GM19193 (cell line): ENCODE measurements around the gene ITGB5.

Experiments
- POLR2A ChIP-seq: IDR thresholded peaks from 4 replicates; pipeline ENCODE4 v1.6.1; 2011; ENCODE audit not compliant: insufficient read depth, insufficient read length; ENCODE audit errors: extremely low read depth

The ITGB5 gene

DNA sequence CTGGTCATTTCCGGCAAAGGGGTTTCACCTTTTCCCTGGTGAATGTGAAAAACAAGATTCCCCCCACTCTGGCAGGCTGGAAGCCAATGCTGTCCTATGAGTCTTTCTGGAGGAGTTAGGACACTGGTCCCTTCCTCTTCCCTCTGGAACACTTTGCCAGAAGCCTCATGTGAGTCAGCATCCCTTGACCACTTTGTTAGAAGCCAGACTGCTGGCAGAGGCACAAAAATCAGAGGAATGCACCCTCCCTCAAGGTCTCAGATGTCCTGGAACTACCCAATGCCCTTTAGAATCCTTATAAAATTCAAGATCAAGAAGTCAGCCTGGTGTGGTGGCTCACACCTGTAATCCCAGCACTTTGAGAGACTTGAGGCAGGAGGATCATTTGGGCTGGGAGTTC, 26.6 kb downstream of the ITGB5 start:
- TF ChIP-seq POLR2A = no peak

DNA sequence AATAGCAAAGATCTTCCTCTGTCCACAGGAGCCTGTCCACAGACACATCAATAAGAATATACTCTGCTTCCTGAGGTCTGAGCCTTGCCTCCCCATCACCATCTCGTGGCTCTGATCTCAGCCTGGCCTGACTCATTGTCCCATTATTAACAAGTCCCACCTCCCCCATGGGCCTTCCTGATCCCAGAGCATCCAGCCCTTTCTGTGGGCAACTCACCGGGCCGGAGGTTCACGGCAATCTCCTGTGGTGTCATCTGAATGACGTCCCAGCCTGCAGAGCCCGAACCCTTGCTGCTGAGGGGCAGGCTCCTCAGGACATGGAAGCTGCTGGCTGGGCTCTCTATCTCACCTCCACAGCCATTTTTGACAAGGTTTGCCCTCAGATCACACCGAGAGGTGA, 28.1 kb downstream of the ITGB5 start:
- TF ChIP-seq POLR2A = no peak

DNA sequence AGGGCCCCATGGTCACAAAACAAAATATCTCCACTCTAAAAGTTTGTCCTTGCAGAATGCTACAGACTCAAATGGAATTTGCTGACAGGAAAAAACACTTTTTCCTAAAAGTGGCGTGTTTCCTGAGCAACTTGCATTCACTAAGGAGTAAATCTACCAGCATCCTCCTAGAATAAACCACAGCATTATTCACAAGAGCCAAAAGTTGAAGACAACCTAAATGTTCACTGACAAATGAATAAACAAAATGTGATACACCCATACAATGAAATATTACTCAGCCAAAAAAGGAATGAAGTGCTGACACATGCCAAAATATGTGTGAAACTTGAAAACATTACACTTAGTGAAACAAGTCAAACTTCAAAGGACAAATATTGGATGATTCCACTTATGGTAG, 28.9 kb downstream of the ITGB5 start:
- no peak for TF ChIP-seq POLR2A

DNA sequence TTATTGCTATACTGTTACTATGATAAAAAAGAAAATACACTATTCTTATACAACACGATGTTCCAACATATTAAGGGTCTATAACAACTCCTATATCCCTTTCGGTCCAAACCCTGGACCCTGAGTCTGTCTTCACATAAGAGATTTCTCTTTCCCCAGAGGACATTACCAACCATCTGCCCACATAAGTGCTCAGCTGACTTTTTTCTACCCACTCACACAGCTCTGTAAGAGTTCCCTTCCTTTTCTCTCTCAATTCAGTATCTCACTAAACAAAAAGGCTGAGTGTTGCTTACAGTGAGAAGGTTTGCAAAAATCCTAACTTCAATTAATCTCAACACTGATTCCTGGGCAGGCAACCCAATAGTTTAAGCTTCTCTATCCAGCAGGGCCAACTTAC, 30.5 kb downstream of the ITGB5 start:
- TF ChIP-seq POLR2A = no peak

DNA sequence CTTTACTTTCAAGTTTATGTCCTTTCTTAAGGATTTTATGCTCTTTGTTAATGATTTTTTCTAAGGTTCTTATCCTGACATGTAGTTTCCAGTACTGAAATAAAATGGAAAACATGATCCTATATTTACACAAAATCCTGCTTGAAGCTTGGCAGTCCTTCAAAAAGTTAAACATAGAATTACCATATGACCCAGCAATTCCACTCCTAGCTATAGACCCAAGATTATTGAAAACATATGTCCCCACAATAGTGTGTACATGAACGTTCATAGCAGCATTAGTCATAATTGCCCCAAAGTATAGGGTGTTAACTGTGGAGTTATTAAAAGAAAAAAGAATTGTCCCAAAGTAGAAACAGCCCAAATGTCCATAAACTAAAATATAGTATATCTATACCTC, 33.2 kb downstream of the ITGB5 start:
- TF ChIP-seq POLR2A = no peak

DNA sequence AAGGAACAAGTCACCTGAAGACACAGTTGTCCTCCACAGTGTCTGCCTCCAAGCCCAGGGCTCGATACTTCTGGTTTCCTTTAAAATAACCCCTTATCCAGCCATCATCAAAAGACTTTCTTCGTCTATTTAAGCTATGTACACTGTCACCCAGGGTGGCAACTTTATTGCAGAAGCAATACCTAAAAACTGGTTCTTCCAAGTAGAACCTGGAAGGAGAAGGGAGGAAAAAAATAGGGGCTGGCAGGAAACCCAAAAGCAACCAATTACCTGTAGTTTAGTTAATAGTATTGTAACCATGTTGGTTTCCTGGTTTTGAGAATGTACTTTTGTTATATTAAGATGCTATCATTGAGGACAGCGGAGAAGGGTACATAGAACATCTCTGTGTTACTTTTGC, 33.7 kb downstream of the ITGB5 start:
- TF ChIP-seq POLR2A = no peak

DNA sequence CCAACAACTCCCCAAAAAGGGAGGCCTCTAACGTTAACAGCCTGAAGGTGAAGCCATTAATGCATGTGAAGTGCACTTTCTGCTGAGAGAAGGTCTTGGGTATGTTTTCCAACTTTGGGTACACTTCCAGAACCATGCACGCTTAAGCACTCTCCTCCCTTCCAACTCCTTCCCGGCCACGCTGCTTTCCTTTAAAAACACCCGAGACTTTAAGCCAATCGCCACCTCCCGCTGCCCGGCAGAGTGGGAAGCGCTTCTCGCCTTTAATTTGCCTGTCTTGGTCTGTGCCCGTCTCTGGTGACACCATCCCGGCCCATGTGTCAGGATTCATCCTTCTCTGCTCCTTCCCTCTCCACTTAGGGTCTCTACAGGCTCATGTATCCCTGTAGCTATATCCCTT, 35.3 kb downstream of the ITGB5 start:
- no peak for TF ChIP-seq POLR2A

DNA sequence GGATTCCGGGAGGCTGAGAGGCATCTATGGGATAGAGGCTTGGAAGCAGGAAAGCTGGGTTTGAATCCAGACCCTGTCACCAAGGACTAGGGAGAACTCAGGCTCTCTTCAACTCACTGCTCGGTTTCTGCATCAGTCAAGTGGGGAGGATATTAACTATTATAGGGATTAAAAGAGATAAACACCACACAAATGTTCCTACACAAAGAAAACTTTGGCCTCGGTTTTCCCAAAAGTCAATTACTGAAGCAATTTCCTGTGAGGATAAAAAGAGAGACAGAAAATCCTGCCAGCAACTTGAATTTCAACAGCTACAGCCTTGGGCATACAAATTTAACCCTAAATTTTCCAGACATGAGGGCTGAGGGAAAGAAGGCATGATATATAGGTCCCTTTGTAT, 36.0 kb downstream of the ITGB5 start:
- no peak for TF ChIP-seq POLR2A

DNA sequence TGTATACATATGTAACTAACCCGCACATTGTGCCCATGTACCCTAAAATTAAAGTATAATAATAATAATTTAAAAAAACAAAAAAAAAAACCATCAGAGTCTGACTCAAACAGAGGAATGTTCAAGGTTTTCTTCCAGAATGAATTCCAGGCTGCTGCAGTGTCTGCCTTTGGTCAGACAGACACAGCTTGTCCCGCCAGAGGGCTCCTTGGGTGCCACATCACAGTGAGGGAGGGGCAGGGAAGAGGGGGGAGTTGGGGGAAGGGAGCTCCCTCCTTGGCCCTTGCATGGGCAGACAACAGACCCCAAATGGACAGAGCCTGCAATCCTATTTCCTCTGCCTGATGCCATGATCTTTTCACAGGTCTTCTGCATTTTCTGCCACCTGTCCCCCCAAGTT, 36.5 kb downstream of the ITGB5 start:
- no peak for TF ChIP-seq POLR2A

DNA sequence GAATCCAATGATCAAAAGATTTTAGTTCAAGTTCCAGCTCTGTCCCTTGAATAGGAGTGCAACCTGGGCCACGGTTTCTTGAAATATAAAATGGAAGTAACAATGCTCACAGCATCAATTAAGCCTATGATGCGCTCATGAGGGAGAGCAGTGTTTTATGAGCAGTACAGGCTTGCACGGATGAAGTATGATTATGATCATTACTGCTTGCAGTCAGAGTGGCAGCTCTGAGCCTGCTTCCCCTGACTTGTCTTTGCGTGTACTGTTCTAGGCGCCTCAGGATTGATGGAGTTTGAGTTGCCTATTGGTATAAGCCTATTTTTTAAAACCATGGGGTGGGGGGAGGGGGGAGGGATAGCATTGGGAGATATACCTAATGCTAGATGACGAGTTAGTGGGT, 37.0 kb downstream of the ITGB5 start:
- TF ChIP-seq POLR2A = no peak

DNA sequence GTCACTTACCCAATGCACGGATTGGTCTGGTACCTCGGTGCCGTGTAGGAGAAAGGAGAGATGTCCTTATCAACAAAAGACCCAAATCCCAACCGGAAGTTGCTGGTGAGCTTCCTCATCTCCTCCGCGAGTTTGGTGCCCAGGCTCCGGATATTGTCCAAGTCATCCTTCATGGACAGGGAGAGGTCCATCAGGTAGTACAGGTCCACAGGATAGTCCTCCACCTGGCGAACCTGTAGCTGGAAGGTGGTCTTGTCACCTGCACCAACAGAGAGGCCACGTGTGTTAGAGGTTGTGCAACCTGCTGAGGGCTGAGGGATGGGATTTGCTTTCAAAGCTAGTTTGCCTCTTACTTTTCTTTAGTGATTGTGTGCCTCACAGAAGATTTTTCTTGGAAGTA, 38.9 kb downstream of the ITGB5 start:
- TF ChIP-seq POLR2A = no peak

DNA sequence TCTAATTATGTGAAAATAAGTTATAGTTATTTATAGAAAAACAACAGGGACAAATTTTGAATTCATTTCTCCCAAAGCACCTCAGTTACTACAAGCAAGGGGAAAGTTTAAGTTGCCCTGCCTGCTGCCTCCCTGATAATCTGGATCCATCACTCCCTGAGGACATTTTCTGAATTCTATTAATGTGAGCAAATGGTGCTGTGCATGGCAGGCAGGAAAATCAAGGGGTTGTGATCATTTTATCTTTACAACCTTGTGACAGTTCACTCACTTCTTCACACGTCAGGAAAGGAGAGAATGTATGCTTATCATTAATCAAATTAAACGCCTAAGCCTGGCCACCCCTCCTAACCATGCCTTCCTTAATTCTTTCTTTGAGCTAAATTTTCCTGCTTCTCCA, 39.3 kb downstream of the ITGB5 start:
- TF ChIP-seq POLR2A = no peak

DNA sequence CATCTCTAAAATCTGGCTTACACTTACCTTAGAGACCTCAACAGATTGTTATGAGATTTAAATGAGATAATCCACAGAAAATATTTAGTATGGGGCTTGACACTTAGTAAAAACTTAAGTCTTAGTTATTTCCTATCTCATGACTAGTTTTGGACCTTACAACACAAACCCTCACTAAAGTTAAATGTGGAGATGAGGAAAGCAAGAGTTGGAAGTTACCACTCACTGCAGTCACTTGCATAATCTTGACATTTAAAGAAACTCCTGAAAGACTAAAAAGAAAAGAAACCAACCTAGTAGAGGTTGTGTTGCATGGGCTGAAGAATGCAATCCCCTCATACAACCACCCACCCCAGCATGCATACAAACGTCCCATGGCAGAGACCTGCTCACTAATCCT, 40.1 kb downstream of the ITGB5 start:
- no peak for TF ChIP-seq POLR2A

DNA sequence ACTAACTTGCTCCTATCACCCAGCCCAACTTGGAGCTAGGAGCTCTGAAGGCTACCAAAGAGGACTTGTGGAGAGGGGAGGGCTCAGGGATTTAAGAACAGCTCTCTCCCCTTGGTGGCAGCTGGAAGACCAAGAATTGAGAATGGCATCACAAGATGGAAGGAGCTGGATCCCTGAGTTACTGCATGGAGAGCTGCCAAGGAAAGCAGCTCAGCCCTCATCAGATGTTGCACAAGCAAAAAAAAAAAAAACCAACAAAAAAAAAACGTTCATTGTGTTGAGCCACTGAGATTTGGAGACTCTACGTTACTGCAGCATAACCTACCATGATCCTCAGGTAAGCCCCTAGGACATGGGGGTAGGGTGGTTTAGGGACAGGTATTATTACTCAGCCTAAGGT, 41.0 kb downstream of the ITGB5 start:
- no peak for TF ChIP-seq POLR2A

DNA sequence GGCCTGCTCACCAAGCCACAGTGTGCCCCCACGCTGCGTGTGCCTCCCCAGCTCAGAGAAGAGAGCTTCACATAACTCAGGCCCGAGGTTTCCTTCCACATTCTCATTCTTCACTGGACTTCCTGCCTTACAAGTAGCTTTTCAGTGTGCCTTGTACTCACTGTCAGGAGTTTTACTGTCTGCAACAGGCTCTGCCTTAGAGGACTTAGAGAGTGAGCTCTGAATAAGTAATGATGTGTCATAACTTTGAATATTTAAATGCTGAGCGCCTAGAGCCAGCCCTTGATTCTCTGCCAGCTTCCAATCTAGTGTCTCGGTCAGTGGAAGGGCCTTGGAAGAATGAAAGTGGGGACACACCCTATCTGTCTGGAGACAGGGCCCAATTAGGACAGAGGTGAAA, 41.8 kb downstream of the ITGB5 start:
- no peak for TF ChIP-seq POLR2A

DNA sequence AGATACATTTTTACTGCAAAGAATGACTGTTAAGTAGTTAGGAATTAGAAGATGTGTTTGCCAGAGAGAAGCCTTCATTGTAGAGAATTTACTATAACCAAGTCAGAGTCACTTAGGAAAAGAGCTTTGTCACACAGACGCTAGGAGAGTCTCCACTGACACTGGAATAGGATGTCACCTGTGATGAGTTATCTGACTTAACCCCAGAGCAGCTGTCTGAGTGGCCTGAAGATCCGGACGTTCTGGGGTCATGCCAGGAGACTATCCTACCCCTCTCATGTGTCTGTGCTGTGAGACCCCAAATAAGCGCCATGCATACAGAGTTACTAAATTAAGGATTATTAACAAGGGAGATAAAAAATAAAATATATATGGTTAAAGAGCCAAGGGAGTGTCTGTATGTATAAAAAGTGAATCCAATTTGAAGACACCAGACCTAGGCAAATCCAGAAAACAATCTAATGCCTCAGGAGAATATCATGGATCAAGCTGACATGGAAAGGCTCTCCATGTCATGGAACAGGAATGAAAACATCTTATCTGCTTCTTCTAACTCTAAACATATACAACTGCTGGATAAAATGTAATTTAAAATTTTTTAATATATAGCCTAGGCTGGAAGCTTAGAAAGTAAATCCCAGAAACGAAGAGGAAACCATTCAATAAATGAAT, 43.5 kb downstream of the ITGB5 start:
- TF ChIP-seq POLR2A = no peak

DNA sequence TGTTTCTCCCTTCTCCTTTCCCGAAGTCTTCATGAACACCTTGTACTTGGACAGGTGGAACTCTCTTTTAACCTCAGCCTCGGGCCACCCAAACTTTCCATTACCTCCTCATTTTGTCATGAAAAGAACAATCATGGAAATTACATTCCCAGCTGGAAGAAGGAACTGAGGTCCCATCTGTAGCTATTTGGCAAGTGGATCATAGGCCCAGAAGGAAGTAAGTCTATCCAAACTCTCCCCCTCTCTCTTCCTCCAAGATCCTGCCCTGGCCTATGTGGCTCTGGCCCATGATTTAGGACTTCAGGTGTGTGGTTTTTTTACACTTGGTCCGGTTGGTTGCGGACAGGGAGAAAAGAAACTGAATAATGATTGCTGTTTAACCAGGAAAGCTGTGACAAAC, 44.1 kb downstream of the ITGB5 start:
- TF ChIP-seq POLR2A = no peak
